Measurements from ENCODE around the gene TC2N.
"Not testable (repeated sequence)": the region's sequence is repeated elsewhere in the genome, so short reads cannot be mapped to it uniquely, and the experiment has no call there.

Gene TC2N

DNA sequence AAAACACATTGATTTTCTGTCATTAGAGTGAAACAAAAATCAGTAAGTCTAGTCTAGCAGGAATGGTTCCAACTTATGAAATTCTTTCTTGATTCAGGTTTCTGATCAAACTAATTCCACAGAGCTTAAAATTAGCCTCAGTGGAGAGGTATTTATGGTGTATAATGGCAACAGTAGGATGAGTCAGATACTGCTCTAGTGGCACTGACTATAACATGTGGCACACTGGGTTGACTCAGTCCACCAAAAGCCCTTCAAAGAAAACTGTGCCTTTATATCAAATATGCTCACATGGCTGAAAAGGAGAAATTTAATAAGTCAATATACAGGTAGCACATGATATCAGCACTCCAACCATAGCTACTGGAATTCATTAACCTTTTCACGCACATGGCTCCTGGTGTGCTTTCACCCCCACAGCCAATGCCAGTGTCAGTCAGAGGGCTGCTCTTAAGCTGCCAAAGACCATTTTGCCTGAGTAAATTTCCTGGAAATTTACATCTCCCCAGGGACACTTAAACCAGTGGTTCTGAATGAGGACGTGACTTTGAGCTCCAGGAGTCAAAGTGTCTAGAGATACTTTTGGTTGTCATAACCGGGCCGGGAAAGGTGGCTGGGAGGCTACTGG, 113.7 kb downstream of the TC2N start:
- no peak for DNase-seq (ENCODE audit: low read depth)

DNA sequence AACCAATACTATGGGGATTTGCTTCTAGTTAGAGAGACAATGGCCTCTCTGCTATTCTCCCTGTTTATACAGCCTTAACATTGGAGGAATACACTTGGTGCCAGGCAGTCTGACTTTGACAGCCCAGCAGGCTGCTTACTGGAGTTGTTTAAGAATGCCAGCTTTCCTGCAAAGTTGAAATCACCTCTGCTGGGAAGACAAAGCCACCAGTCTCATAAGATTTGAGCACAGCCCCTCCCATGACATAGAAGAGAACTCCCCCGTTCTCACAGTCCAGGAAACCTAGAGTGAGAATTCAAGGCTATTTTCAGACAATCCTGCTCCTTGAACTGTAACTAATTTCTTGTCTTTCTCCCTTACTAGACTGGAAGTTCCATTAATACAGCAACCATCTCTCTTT, 114.4 kb downstream of the TC2N start:
- no peak for DNase-seq (ENCODE audit: low read depth)

DNA sequence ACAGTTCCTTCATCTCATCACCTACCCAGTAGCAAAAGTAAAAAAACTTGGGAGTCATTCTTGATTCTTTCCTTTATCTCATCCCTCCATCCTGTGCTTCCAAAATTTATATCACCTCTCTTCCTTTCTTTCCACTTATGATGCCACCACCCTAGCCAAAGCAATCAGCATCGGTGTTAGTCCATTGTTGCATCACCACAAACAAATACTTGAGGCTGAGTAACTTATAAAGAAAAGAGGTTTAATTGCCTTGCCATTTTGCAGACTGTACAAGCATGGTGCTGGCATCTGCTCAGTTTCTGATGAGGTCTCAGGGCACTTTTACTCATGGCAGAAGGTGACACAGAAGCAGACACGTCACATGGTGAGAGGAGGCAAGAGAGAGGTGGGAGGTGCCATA, 115.6 kb downstream of the TC2N start:
- DNase-seq (ENCODE audit: low read depth): no peak

DNA sequence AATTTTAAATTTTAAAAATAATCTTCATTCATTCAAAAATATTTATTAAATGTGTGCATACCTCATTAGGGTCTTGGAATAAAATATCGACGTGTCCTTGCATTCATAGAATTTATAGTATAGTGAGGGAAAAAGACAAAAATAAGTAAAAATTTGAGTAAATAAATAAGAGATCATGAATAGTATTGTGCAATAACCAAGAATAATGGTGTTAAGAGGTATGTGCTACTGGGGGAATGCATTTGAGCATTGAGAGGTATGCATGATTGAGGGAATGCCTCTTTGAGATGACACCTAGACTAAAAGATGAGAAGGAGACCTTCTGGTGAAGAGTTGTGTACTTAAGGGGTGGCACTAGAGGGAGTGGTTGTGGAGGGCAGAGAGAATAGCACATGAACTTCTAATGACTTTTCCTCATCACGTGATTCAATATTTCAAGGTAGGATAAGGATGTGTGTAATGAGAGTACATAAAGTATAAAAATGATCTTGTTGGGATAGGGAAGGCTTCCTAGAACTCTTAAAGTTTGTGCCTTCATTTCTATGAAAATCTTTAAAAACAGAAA, 116.6 kb downstream of the TC2N start:
- DNase-seq (ENCODE audit: low read depth): no peak

DNA sequence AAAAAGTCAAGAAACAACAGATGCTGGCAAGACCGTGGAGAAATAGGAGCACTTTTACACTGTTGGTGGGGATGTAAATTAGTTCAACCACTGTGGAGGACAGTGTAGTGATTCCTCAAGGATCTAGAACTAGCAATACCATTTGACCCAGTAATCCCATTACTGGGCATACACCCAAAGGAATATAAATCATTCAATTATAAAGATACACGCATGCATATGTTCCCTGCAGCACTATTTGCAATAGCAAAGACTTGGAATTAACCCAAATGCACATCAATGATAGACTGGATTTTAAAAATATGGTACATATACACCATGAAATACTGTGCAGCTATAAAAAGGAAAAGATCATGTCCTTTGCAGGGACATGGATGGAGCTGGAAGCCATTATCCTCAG, 117.5 kb downstream of the TC2N start:
- DNase-seq (ENCODE audit: low read depth): no peak

DNA sequence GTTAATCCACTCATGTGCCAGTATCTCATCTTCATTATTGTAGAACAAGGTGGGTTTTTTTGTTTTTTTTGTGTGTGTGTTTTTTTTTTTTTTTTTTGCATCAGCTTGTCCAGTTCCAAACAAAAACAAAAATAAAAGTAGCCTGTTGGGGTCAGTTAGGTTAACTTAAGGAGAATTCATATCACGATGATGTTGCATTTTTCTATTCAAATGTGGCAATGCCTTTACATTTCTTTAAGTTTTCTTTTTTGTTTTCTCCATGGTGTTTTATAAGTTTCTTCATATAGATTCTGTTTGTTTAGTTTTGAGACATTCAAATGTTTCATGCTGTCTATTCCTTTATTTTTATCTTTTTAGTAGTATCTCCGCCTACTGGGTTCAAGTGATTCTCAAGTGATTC, 119.3 kb downstream of the TC2N start:
- no peak for DNase-seq (ENCODE audit: low read depth)

DNA sequence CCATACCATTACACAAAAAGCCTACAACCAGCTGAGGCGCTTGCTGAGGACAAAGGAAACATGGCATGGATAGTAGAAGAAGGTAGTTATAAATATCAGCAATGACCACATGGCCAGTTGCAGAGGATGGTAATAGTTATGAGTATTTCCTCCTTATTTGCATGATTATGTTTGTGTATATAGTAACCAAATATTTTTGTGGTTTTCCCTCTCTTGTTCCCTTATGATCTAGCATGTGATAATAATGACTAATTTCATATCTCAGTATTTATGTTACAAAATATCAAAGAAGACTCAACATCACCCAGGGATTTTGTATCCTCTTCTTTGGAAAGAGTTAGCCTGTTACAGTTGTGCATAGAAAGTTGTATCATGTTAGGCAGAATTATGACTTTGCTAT, 122.0 kb downstream of the TC2N start:
- no peak for DNase-seq (ENCODE audit: low read depth)

DNA sequence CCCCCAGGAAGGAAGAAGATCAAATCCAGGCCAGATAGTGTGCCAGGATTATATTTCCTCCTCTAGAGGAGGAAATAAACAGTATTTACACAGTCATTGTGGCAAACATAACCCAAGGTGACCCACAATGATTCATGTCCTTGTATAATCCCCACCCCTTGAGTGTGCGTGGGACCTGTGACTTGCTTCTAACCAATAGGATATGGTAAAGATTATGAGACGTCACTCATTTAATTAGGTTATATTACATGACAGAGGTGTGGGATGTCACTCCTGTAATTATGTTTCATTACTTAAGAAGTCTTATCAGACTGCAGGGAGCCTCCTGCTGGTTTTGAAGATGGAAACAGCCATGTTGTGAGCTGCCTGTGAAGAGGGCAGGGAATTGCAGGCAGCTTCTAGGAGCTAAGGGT, 123.3 kb downstream of the TC2N start:
- no peak for DNase-seq (ENCODE audit: low read depth)

DNA sequence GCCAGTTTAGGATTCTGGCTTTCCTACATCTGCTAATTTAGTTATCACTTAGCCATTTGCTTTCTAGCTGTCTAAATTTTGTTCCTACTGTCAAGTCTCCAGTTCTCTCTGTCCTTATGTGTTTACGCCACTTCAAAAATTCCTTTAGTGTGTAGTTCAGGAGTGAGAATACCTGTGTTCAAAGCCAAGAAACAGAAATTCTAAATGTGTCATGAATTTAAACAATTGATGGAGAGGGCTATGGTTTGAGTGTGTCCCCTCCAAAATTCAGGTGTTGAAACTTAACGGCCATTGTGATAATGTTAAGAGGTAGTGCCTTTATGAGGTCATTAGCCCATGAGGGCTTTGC, 124.1 kb downstream of the TC2N start:
- DNase-seq (ENCODE audit: low read depth): no peak

DNA sequence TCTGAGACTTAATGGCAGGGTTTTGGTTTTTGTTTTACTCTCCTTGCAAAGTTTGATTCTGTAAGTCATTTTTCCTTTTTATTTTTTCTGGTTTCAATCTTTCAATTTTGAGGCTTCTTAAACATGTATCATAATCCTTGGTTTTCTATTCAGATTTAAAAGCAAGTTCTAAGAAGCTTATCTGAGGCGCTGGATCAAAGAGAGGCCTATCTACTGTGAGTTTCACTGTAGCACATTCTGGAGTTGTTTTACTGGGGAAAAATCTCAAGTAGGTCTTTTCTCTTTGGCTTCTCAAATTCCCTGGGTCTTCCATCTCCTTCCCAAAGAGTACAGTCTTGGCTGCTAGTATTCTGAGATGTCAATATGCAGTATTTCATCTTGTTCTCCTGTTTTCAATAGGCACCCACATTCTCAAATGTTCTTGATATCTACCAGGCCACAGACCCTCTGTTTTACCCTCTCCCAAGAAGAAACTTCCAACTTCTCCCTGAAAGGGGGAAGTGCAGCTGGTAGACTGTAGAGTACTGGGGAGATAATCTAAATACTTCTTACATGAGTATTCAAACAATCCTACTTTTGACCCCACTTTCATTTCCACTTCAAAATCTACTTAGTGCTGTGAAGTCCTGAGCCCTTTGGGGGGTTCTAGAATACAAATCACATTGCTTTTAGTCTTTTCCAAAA, 124.6 kb downstream of the TC2N start:
- DNase-seq (ENCODE audit: low read depth): no peak

DNA sequence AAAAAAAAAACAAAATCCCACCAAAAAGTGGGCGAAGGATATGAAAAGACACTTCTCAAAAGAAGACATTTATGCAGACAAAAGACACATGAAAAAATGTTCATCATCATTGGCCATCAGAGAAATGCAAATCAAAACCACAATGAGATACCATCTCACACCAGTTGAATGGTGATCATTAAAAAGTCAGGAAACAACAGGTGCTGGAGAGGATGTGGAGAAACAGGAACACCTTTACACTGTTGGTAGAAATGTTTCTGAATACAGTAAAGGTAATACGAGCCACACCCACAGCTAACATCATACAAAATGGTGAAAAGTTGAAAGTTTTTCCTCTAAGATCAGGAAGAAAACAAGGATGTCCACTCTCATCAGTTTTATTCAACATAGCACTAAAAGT, 127.5 kb downstream of the TC2N start:
- DNase-seq (ENCODE audit: low read depth): not testable (repeated sequence)

DNA sequence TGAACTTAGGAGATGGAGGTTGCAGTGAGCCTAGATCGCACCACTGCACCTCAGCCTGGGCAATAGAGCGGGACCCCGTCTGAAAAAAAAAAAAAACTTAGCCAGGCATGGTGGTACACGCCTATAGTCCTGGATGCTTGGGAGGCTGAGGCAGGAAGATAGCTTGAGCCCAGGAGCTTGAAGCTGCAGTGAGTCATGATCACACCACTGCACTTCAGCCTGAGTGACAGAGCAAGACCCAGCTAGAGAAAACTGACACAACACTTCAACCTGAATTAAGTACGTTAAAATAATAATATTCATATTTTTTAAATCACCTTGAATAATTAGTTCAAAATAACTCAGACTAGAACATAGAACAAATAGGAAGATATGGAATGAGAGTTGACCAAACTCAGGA, 129.7 kb downstream of the TC2N start:
- no peak for DNase-seq (ENCODE audit: low read depth)

DNA sequence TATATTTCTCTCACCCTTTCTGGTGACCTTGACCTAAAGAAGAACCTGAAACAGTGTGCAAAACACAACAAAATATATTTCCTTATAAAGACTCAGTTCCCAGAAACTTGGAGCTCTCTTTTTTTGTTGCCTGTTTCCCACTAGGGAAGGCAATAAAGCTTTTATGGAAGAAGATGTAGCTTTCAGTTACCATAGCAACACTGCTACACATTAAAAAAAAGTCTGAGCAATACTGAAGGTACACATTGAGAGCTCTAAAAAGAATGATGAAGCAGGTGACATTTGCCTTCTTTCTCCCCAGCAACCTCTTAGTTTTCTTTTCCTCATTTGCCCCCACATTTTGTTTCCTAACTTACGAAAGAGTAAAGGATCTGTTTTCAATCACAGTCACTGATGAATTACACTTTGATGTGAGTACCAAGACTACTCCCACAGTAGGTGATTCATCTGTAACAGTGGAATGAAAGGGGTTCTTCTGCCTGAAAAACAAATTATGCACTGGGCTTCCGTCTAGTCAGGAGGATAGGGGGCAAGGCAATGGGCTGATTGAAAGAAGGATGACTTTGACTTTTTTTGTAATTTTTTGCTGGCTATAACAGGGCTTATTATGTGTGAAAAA, 134.4 kb downstream of the TC2N start:
- DNase-seq (ENCODE audit: low read depth): peak; percentile 17

DNA sequence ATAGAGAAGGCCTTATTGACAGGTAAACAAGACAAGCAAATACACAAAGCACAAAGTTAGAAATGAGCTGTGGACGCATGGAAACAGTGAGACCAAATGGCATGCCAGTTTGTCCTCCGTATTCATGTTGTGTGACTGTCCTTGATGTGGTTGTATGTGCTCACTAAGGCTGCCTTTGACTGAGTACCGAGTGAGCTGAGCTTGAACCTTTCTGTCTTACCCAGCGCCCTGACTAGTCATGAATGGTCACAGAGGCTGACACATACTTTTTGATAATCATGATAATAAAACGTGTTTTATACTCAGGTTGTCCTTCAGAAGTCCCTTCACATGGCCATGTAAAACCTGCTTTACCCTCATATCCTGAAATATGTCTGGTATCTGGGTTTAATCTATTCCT, 134.9 kb downstream of the TC2N start:
- DNase-seq (ENCODE audit: low read depth): no peak

DNA sequence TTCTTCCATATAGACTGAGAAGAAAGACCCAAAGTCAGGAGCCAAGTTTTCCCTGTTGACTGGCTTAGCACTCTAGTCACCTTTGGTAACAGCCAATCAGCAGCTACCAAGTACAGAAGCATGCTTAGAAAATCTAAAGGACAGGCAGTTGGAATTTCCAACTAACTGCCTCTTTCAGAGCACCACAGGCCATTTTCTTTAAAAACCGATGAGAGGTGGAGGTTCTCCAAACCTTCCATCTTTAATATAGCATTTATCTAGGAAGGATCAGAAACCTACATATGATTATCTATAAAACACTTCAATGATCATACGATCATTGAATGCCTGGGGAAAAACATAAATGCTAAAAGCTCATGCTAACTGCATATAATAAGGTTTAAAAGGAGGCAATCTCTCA, 135.3 kb downstream of the TC2N start, which contains the start of gene CATSPERB:
Gene CATSPERB (minus strand): TSS at position 101 of the 400 bp plus-strand sequence. CDS start 2,607 bp downstream, outside the sequence.
- DNase-seq (ENCODE audit: low read depth): no peak

DNA sequence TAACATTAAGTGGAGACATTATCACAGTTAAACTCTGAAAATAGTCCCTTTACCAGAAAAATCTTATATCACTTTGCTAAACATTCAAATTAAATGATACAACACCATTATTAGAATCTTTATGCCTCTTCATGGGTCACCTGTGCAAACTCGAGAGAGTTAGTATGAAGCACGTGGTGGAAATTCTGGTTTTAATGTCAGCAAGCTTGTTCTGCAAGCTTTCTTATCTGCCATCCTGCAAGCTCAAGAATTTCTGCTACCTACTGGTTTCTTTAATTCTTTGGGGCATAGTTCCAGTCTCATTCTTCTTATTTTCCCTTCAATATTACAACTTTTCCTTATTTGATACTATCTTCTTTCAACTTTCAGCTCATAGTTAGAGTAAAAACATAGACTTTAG, 136.3 kb downstream of the TC2N start:
- DNase-seq (ENCODE audit: low read depth): no peak

DNA sequence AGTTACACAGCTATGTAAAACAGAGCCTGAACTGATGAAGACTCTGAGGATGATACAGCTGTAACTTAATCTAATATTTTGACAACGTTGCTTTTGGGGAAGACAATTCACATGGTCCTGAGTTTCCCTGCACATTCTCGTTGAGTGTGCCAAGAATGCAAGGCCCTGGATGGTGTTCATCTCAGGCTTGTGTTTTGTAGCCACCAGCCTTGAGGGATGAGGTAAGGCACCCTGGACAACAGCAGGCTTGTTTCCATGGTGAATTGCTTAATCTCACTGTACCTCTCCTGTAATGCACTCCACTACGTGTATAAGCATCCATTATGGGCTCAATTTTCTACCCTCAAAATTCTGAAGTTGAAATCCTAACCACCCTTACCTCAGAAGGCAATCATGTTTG, 137.6 kb downstream of the TC2N start:
- DNase-seq (ENCODE audit: low read depth): no peak
